Gastroesophageal sphincter (tissue), 3 donors: ENCODE results near the gene LSAMP.

Source experiments
- EP300 ChIP-seq: sonication (generic); formaldehyde crosslinking; IDR thresholded peaks from one replicate; pipeline ENCODE4 v1.6.1; 2017; ENCODE audit warnings: antibody characterized with exemption, mild to moderate bottlenecking
- POLR2A ChIP-seq, 2 donors: fragments of 450-650 bp; IDR thresholded peaks; one replicate each; pipeline ENCODE4 v1.6.1; 2017; ENCODE audit warnings: antibody characterized with exemption in 2 of 2, mild to moderate bottlenecking in 2 of 2, moderate library complexity in 1 of 2
- TF ChIP-seq, protein P1 (sequence below), 4 experiments: fragments of 200-600 bp in 2 of 4; fragments of 450-650 bp in 2 of 4; sonication (generic) in 1 of 4; IDR thresholded peaks; one replicate each; pipeline ENCODE4 v1.5.1; 2017 to 2019; ENCODE audit warnings: antibody characterized with exemption in 4 of 4, mild to moderate bottlenecking in 2 of 4, moderate library complexity in 2 of 4

DNA sequence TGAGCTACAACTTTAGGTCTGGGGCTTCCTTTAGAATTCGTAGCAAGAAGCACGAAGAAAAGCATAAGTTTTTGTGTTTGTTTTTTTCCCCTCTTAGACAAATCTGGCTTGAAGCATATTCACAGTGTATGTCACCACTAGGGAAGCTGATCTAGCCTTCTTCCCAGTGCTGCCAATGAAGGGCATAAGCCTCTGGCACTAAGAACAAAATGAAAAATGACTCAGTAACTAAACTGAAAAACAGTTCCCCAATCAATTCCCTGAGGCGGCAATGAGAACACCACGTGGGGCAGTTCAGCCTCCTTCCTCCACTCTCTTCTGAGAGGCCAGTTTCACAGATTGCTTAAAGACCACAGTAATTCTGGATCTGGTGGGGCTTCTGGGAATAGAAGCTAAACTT is 483.9 kb downstream of the LSAMP start:
- TF ChIP-seq, protein P1, sequence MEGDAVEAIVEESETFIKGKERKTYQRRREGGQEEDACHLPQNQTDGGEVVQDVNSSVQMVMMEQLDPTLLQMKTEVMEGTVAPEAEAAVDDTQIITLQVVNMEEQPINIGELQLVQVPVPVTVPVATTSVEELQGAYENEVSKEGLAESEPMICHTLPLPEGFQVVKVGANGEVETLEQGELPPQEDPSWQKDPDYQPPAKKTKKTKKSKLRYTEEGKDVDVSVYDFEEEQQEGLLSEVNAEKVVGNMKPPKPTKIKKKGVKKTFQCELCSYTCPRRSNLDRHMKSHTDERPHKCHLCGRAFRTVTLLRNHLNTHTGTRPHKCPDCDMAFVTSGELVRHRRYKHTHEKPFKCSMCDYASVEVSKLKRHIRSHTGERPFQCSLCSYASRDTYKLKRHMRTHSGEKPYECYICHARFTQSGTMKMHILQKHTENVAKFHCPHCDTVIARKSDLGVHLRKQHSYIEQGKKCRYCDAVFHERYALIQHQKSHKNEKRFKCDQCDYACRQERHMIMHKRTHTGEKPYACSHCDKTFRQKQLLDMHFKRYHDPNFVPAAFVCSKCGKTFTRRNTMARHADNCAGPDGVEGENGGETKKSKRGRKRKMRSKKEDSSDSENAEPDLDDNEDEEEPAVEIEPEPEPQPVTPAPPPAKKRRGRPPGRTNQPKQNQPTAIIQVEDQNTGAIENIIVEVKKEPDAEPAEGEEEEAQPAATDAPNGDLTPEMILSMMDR (IDR thresholded peaks at IDR 0.05): no peak
- TF ChIP-seq EP300 (no peak), POLR2A (IDR thresholded peaks at IDR 0.05) (no peak)
